ENCODE results near the gene KREMEN1. TPM values are rescaled to one million over a fixed set of nuclear protein-coding genes. Genes with fewer than 3 reads are reported as not detected.

The KREMEN1 gene
- total RNA-seq, 2 donors from 2014 or later, result 20.2 to 20.7 TPM

DNA sequence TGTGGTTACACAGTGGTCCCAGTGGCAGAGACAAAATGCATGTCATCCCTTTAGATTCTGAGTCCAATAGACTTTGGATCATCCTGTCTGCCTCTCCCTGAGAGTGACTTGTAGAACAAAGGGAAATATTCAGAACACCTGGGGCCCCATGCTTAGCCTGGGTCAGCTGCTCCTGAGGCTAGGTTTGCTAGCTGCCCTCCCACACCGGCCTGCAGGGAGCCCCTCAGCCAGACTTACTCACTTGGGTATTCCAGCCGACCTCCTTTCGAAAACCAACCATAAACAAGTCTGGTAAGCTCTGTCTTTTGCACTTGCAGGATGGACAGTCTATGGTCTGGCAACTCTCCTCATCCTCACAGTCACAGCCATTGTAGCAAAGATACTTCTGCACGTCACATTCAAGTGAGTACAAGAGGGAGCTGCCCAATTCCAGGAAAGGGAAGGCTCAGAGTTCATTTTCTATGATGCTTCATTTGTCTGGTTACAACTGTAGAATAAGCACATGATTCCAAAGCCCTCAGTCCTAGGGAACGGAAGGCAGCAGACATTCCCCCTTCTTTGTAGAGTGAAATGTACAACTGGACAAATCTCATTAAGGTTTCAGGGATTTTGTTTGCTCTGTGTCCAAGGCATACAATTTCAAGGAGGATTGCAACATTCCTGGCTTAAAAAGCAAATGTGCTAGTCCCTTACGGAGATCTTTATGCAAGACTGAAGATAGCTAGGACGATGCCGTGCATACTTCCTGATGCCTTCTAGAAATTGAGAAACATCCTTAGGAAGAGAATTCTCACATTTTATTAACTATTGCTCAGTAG is 67.3 kb downstream of the KREMEN1 start:
- no peak overlapping the region for H3K4me3 ChIP-seq
- no peaks in the 10 kb centered on the region for H3K36me3 ChIP-seq
- H3K9ac ChIP-seq (ENCODE audit: low read depth in 2 of 2, low read length in 2 of 2), result no peak overlapping the region
- no peaks in the 10 kb centered on the region for H3K9me3 ChIP-seq
- H3K27ac ChIP-seq, result no peak overlapping the region
- intact Hi-C loops (cut with DNase I), result no loop called here
- TF ChIP-seq, protein P1, sequence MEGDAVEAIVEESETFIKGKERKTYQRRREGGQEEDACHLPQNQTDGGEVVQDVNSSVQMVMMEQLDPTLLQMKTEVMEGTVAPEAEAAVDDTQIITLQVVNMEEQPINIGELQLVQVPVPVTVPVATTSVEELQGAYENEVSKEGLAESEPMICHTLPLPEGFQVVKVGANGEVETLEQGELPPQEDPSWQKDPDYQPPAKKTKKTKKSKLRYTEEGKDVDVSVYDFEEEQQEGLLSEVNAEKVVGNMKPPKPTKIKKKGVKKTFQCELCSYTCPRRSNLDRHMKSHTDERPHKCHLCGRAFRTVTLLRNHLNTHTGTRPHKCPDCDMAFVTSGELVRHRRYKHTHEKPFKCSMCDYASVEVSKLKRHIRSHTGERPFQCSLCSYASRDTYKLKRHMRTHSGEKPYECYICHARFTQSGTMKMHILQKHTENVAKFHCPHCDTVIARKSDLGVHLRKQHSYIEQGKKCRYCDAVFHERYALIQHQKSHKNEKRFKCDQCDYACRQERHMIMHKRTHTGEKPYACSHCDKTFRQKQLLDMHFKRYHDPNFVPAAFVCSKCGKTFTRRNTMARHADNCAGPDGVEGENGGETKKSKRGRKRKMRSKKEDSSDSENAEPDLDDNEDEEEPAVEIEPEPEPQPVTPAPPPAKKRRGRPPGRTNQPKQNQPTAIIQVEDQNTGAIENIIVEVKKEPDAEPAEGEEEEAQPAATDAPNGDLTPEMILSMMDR (IDR thresholded peaks at IDR 0.05), result no peak
- H3K4me1 ChIP-seq, result no peaks in the 10 kb centered on the region
- DNase-seq, result no peak
- H3K27me3 ChIP-seq, result no peaks in the 10 kb centered on the region

DNA sequence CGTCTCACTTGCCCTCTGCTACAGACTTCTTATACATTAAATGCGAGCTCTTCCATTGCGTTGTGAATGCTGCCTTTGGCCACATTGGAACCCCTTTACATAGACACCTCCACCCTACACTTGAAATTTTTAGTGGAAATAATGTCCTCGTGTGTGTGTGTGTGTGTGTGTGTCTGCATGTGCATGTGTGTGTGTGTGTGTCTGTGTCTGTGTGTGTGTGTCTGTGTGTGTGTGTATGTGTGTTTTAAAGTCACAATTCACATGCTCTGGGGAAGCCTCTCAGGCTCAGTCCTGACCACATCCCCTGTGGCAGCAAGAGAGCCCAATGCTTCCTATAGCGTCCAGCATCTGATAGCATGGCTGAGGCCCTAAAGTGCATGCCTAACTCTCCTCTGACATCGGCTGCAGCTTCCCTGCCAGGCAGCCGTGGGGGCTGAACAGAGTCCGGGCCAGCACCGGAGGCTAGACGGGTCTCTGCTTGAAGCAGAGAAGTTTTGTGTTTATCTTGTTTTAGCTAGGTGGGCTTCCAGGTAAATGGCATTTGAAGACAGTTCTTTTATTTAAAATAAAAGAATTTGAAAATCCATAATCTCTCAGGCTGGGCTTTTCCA is 68.3 kb downstream of the KREMEN1 start:
- Histone ChIP-seq H3K9me3 (no peaks in the 10 kb centered on the region), H3K4me1 (no peaks in the 10 kb centered on the region), H3K36me3 (no peaks in the 10 kb centered on the region), H3K27me3 (no peaks in the 10 kb centered on the region), H3K9ac (ENCODE audit: low read depth in 2 of 2, low read length in 2 of 2) (no peak overlapping the region), H3K27ac (no peak overlapping the region), H3K4me3 (no peak overlapping the region)
- DNase-seq, result no peak
- TF ChIP-seq, protein P1 (IDR thresholded peaks at IDR 0.05), result no peak
- intact Hi-C loops (cut with DNase I), result no loop called here

DNA sequence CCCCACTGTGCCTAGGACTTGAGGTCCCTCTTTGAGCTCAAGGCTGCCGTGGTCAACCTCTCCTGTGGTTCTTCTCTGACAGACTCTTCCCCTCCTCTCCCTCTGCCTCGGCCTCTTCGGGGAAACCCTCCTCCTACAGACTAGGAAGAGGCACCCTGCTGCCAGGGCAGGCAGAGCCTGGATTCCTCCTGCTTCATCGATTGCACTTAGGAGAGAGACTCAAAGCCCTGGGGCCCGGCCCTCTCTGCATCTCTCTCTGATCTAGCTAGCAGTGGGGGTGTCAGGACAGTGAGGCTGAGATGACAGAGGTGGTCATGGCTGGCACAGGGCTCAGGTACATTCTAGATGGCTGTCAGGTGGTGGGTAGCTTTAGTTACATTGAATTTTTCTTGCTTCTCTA is 69.3 kb downstream of the KREMEN1 start:
- Histone ChIP-seq H3K9me3 (no peaks in the 10 kb centered on the region), H3K36me3 (no peaks in the 10 kb centered on the region), H3K9ac (ENCODE audit: low read depth in 2 of 2, low read length in 2 of 2) (no peak overlapping the region), H3K4me3 (no peak overlapping the region), H3K4me1 (no peaks in the 10 kb centered on the region), H3K27me3 (no peaks in the 10 kb centered on the region), H3K27ac (no peak overlapping the region)
- no peak for DNase-seq
- intact Hi-C loops (cut with DNase I), result no loop called here
- TF ChIP-seq, protein P1 (IDR thresholded peaks at IDR 0.05), result no peak

DNA sequence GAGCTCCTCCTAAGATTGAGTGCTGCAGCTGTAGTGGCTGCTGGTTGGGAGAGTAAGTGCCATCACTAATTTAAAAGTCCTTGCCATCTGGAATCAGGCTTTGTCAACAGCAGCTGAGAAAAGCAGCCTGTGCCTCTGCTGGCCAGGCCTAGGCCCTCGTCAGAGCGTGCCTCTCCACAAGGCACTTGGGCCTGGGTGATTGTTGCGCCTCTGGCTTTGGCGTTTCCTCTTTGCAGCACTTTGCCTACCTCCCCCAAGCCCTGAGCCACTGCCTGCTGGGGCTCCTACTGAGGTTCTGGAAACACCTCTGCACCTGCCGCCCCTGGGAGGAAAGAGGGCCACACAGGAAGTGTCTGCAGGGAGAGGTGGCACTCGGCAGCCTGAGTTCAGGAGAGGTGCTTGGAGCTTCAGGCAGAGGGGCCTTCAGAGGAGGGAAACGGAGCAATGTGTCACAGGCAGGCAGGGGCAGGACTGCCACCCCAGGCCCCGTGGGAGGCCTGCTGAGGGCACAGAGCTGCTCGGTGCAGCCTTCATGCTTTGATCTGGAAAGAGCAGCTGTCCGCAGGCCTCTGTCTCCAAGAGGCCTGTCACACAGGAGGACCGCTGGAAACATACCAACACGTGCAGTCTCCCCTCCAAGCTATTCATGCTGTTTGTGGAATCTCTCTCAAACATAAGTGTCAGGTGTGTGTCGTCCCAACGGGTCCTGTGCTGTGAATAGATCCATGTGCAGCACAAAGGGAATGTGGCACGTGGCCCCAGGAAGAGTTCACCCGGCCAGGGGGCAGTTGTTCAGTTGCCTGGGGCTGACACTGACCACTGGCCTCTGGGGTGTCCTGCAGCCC is 71.3 kb downstream of the KREMEN1 start:
- H3K9ac ChIP-seq (ENCODE audit: low read depth in 2 of 2, low read length in 2 of 2), result no peak overlapping the region
- DNase-seq, result no peak
- no peaks in the 10 kb centered on the region for H3K9me3 ChIP-seq
- H3K27me3 ChIP-seq, result no peaks in the 10 kb centered on the region
- H3K4me1 ChIP-seq, result no peaks in the 10 kb centered on the region
- H3K27ac ChIP-seq, result no peak overlapping the region
- intact Hi-C loops (cut with DNase I), result no loop called here
- H3K36me3 ChIP-seq, result no peaks in the 10 kb centered on the region
- TF ChIP-seq, protein P1 (IDR thresholded peaks at IDR 0.05), result no peak
- H3K4me3 ChIP-seq, result no peak overlapping the region

DNA sequence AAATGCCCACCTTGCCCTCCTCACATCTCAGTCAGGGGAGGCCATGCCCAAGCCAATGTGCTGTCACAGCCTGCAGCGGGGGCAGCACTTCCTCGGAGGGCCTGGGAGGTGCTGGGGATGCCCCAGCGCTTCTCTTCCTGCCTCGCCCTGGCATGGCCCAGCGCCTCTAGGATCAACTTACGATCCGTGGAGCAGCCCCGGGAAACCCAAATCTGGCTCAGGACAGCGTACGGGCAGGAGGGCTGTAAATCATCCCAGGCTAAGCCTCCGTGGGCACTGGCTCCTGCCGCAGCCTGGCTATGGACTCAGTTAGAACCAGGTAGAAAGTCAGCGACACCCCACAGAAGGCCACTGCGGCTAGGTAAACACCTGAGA is 71.9 kb downstream of the KREMEN1 start:
- no peak overlapping the region for H3K4me3 ChIP-seq
- no peaks in the 10 kb centered on the region for H3K4me1 ChIP-seq
- no peaks in the 10 kb centered on the region for H3K36me3 ChIP-seq
- intact Hi-C loops (cut with DNase I), result no loop called here
- TF ChIP-seq, protein P1 (IDR thresholded peaks at IDR 0.05), result no peak
- H3K9me3 ChIP-seq, result no peaks in the 10 kb centered on the region
- no peak overlapping the region for H3K27ac ChIP-seq
- no peak for DNase-seq
- no peaks in the 10 kb centered on the region for H3K27me3 ChIP-seq
- H3K9ac ChIP-seq (ENCODE audit: low read depth in 2 of 2, low read length in 2 of 2), result no peak overlapping the region
